ENCODE data around the gene OSTM1.

DNA sequence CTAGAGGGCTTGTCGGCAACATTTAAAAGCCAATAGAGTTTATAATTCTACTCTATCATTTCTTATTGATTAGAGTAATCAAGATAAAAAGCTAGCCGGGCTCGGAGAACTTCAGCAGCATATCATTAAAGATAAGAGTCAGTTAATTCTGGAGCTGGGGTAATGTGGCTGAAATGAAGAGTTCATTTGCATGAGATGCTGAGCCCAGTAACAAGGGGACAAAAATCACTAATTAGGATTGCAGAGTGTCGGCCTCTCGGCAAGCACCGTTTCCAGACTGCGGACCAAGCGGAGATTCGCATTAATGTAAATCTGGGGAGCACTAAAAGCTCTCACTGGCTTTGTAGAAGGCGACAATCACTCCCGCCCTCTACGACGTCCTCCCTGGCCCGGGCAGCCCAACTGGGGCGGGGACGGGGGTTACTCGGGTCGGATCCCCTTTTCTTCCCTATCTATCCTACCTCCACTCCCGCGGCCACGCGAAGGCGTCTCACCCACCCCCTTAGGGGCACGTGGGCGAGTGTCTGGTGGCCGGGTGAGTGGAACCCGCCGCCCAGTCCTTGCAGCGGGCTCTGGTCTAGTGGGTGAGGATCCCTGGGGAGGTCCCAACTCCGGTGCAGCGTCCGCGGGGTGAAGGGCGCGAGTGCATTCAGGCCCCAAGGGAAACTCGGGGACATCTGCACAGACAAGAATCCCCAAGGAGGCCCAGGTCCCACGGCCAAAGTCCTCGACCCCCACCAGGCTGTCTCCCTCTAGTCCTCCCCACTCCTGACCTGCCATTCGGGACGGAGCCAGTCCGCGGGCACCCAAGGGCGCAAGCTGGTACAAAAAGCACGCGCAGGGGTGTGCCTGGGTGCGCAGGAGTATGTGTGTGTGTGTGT is 42.2 kb upstream of the OSTM1 start:
- TF ChIP-seq, protein P1, sequence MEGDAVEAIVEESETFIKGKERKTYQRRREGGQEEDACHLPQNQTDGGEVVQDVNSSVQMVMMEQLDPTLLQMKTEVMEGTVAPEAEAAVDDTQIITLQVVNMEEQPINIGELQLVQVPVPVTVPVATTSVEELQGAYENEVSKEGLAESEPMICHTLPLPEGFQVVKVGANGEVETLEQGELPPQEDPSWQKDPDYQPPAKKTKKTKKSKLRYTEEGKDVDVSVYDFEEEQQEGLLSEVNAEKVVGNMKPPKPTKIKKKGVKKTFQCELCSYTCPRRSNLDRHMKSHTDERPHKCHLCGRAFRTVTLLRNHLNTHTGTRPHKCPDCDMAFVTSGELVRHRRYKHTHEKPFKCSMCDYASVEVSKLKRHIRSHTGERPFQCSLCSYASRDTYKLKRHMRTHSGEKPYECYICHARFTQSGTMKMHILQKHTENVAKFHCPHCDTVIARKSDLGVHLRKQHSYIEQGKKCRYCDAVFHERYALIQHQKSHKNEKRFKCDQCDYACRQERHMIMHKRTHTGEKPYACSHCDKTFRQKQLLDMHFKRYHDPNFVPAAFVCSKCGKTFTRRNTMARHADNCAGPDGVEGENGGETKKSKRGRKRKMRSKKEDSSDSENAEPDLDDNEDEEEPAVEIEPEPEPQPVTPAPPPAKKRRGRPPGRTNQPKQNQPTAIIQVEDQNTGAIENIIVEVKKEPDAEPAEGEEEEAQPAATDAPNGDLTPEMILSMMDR (conservative IDR thresholded peaks at IDR 0.05; ENCODE audit: low read depth, low read length): no peak
- peak; percentile 71 for TF ChIP-seq EZH2 (IDR thresholded peaks at IDR 0.05; ENCODE audit: borderline replicate concordance, low read depth, low read length, poor library complexity, severe bottlenecking)

Data from A673 (cell line).